ENCODE data around the gene CARMIL1.
"Not testable (repeated sequence)": the region's sequence is repeated elsewhere in the genome, so short reads cannot be mapped to it uniquely, and the experiment has no call there.

The CARMIL1 gene

DNA sequence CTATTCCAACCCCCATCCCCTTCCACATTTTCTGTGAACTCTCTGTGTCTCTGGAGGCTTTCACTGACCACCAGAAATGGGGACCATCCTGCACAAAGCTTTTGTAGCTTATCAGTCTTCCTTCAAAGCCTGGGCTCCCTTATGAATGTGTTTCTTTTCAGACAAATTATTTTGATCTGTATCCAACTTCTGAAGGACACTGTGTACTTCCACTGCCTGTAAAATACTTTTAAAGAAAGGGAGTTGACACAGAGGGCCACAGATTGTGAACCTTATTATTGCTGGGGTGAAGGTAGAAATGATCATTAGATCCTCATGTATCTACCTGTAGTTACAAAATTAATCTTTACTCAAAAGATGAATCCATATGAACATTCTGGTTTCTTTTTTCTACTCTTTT lies 135.6 kb downstream of the CARMIL1 start:
- no peak for DNase-seq

DNA sequence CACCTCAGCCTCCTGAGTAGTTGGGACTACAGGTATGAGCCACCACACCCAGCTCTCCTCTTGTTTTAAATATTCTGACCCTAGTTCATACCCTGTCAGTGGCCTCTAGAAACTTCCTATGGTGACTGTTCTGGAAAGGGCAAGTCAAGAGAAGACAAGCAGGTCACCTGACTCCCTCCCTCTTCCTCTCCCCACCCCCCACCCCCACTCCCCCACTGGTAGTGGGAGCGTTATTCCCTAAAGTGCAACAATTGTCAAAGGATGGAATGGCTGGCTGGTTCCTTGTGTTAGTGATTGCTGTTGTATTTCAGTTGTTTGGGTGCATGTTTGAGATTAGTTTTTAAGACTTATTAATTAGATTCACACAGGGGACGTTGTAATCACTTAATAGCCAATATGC lies 136.1 kb downstream of the CARMIL1 start:
- no peak for DNase-seq

DNA sequence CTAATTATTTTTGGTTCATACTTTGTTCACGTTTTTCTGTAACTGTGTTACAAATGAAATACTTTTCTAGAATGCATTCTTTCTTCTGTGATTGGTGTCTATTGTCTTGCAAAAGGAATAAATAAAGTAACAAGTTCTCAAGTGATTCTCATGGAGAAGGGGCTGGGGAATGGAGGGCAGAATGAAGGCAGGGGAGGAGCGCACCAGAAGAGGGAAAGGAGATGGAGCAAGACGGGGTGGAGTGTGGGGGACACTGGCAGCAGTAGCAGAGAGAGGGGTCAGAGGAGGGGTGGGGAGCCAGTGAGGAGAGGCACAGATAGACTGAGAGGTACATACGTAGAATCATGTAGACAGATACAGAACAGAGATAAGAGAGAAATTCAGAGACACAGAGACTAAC lies 136.5 kb downstream of the CARMIL1 start:
- no peak for DNase-seq

DNA sequence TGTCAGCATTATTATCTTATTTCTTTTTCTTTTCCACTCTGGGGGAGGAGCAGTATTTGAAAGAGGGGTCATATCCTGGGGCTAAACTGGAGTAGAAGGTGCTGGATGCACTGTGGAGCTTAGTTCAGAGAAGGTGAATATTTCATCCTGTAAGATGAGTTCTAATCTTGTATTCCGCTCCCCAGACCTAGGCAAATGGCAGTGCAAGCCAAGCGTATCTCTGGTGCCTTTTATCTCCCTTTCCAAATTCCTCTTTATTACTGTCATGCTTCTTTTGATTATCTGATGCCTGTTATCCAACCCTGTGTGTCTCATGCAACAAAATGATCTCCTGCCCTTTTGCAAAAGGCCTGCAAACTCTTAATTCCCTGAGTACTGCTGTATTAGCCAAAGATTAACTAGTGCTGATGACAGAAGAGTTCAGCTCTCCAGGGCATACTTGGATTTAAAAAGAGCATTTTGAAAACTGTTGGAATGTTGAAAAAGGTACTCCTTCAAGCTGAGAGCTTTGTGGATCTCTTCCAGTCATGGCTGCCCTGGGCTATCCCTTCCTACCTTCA lies 138.0 kb downstream of the CARMIL1 start:
- DNase-seq, result no peak

DNA sequence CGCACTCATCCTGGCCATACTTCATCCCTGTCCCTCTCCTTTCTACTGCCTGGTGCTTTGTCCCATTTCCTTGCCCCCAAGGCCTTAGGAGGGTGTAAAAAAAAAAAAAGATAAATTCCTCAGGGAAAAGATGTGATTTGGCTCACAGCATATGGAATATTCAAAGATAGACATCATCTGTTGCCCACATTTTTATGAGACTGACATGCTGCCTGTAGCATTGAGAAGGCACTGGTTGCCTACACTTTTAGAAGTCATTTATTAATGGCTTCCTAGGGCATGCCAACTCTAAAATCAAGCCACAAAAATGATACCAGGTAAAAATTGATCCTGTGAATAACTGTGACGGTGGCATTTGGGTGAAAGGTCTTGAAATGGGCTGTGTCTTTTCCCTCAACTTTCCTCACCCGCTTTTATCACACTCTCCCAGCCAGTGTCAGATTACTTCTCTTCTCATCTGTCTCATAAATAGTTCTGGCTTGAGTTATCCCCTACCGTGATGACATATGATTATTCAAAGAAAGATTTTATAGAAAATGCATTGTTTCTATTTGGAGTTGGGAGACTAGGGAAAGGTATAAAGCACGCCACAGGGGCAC lies 139.4 kb downstream of the CARMIL1 start:
- no peak for DNase-seq

GRCh38 chr6:25419879-25420278 lies 140.7 kb downstream of the CARMIL1 start:
- DNase-seq, result no peak

- no peak for DNase-seq
These were observed 144.2 kb downstream of the CARMIL1 start for GRCh38 chr6:25423358-25423757.

DNA sequence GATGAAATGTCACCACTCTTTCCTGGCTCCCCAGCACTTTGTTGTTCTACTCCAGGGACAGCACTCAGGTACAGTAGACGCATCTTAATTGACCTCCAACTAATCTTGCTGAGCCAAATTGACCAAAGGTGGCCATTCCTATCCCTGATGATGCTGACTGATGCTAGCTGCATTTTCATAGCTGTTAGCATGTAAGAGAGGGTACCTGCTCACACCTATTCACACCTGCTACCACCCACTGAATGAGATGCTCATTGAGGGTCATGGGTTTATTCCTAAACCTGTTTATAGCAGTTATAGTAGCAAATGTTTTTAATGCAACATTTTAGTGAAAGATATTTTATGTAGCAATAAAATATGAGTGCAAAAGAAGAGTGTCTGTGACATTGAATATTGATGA lies 145.1 kb downstream of the CARMIL1 start:
- DNase-seq, result no peak

DNA sequence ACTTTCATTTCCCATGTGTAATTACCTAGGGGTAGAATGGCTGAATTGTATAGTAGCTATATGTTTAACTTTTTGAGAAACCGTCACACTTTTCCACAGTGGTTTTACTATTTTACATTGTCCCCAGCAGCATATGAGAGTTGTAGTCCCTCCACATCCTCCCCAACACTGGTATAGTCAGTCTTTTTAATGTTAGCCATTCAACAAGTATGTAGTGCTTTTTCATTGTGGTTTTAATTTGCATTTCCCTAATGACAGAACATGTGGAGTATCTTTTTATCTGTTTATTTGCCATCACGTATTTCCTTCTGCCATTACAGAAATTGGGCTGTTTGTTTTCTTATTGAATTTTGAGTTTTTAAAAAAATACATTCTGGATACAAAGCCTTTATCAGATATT lies 148.4 kb downstream of the CARMIL1 start:
- DNase-seq, result no peak

GRCh38 chr6:25428758-25429317 lies 149.7 kb downstream of the CARMIL1 start:
- DNase-seq, result no peak

DNA sequence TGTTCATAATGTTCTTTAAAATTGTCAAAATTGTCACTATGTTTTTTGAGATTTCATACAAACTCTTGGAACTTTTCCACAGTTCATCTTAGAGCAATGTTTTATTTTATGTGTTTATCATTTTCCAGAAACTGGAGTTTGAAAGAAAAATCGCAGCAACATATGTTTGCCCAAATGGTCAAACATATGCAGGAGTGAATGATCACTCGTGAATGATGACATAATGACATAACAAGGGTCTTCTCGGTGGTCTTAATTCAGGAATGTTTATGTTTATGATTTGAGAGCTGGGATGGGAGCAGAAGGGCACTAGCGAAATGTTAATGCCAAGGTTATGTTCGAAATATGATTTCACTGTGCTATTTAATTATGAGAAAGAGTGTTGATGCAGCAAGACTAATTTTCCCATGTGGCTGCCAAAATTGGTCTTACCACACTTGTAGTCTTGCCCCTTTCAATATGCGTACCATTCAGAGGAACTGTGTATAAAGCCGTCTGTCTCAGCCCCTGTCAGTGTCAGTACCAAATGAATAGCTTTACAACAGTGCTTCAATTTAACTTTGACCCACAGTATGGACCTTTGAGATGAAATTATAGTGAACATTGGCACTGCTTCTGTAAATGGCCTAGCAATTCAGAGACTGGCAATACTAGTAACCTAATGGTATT lies 152.3 kb downstream of the CARMIL1 start:
- DNase-seq, result no peak

GRCh38 chr6:25431975-25432307 lies 152.8 kb downstream of the CARMIL1 start:
- DNase-seq, result no peak

GRCh38 chr6:25434921-25435320 lies 155.7 kb downstream of the CARMIL1 start:
- no peak for DNase-seq

DNA sequence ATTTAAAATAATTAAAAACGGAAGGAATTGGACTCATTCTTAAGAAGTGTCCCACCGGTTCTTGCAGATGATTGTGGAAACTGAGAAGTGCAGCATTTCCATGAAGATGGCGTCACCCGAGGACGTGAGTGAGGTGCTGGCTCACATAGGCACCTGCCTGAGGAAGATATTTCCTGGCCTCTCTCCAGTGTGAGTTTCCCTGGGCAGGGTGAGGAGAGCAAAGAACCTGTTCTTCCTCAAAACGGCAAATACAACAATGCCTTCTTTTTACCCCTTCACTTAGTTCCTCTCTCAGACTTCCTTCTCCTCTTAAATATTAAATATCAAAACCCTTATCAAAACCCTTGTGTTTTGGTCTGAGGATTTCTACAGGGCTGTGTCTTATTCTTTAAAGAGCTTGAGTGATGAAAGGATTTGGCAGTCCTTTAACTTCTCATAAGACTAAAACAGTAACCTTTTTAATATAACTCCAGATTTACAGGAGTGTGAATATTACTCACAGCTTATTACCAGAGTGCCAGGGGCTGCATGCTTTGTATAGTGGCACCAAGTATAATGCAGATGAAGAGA lies 156.3 kb downstream of the CARMIL1 start:
- DNase-seq, result no peak

- DNase-seq, result no peak
These were observed 157.6 kb downstream of the CARMIL1 start for GRCh38 chr6:25436760-25437159.

DNA sequence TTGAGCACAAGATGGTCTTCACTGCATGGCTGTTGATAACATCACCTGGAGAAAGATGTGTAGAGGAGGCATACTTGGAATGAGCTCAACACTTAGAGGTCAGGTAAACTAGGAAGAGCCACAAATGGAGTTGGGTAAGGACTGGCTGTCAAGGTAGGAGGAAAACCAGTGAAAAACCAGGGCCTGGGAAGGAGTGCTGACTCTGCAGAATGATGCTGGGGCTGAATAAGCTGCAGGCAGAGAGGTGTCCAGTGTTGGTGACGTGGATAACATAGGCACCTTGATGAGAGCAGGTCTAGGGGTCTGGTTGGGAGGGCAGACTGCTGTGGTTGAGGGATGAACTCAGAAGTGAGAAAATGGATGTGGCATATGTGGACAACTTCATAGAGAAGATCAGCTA lies 160.2 kb downstream of the CARMIL1 start:
- no peak for DNase-seq

DNA sequence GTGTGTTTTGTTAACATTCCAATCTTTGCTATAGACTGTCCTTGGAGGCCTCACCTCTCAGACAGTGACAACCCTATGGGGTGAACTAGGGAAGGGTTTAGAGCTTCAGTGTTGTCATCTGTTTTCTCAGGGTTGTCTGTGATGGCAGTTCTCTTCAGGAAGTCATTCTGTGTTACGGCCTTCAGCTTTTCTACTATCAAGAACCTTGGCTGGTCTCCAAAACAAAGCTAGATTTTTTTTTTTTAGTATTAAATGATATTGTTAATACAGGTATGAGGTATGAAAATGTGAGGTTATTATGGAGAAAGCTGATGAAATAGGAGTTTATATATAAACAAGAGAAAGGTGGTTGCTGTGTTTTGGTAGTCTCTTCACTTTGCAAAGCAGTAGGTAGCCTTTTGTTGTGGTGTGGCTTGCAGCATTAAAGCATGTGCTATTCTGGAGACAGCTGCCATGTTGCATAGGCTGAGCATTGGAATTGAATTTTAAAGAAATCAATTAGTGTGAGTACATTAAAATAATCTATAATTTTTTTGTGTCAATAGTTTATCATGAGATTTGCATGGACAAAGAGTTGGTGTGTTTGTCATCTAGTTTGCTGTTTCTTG lies 162.6 kb downstream of the CARMIL1 start:
- DNase-seq, result no peak

GRCh38 chr6:25442898-25443297 lies 163.7 kb downstream of the CARMIL1 start:
- DNase-seq, result no peak

DNA sequence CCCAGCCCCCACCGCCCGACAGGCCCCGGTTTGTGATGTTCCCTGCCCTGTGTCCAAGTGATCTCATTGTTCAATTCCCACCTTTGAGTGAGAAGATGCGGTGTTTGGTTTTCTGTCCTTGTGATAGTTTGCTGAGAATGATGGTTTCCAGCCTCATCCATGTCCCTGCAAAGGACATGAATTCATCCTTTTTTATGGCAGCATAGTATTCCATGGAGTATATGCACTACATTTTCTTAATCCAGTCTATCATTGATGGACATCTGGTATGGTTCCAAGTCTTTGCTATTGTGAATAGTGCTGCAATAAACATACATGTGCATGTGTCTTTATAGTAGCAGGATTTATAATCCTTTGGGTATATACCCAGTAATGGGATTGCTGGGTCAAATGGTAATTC lies 165.3 kb downstream of the CARMIL1 start:
- DNase-seq, result not testable (repeated sequence)

GRCh38 chr6:25446830-25447569 lies 167.8 kb downstream of the CARMIL1 start:
- DNase-seq, result no peak

- no peak for DNase-seq
These were observed 168.4 kb downstream of the CARMIL1 start for GRCh38 chr6:25447570-25447929.

DNA sequence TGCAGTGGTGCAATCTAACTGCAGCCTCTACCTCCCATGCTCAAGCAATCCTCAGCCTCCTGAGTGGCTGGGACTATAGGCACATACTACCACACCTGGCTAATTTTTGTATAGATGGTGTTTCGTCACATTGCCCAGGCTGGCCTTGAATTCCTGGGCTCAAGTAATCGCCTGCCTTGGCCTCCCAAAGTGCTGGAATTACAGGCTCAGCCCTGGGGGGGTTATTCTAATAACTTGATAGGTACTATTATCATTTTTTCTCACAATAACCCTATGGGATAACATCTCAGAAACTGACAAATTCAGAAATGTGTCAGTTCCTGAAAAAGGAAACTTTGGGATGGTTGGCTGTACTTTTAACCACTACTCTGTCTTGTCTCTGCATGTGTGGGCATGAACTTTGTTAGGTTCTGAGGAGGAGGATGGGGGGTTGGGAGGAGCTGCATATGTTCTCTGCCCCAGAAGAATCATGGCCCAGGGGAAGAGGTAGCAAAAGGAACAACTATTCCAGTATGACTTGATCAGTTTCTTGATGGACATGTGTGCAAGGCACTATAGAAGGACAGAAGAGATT lies 169.9 kb downstream of the CARMIL1 start:
- DNase-seq, result no peak

DNA sequence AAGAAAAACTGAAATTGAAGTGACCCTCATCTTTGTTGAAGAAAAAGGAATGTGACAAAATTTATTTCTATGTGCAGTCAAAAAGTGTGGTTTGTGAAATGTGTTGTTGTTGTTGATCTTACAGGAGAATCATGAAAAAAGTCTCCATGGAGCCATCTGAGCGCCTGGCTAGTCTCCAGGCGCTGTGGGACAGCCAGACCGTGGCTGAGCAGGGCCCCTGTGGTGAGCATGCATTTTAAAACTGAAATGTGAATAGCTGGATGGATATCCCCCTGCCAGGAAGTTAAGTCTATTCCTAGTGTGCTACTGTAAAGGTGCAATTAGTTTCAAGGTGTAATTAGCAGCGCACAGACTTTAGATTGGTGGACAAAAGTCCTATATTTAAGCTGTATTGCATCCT lies 170.6 kb downstream of the CARMIL1 start:
- DNase-seq, result no peak
